IPS-NIHi7 (cell line): ENCODE results near the gene ZDHHC14.
"Not testable (repeated sequence)": the region's sequence is repeated elsewhere in the genome, so short reads cannot be mapped to it uniquely, and the experiment has no call there.

ENCODE experiments used
- DNase-seq: peaks from one replicate; pipeline ENCODE4 v3.0.0; 2012; ENCODE audit warnings: mixed read lengths; ENCODE audit errors: extremely low spot score

Gene ZDHHC14

DNA sequence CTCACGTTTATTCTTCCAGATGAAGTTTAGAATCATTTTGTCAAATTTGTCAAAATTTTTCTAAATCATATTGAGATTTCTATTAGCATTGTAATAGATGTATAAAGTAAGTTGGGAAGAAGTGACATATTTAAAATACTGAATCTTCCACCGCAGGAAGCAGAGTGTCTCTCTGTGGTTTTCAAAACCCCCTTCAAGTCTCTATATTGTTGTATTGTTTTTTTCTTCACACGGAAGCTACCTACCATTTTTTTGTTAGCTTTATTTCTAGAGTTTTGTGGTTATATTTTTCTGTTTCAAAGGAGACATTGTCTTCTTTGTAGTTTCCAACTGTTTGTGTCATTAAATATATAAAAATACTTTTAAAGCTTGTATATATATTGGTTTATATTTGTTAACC is 188.6 kb downstream of the ZDHHC14 start:
- no peak for DNase-seq

DNA sequence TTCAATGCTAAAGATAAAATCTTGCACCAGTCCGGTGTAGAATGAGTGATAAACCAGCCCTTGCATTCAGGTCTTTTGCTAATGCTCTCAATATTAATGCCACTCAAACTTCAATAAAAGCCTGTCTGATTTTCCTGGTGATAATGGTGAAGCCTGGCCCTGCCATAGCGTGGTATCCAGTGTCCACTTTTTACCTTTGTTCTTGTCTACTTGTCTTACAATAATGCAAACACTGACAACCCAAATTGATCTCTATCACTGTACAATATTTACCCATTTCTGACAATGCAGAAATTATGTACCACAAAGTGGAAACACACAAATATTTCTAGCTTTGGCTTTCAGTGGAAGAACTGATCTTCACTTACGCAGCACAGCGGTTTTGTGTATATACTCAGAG is 189.1 kb downstream of the ZDHHC14 start:
- DNase-seq = no peak

DNA sequence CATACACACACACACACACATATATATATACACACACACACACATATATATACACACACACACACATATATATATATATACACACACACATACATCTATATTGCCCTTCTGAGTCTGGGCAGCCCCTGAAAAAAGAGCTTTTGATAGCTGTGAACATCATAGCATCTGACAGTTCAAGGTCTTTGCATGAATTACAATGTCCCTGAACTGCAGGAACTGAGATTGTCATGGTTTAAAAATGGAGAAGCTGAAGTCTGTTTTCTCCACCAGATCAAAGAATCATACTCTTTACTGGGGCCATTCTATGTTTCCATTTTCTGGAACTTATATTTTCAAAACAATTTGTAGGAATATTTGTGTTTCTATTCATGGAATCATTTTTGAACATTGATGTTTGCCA is 189.8 kb downstream of the ZDHHC14 start:
- no peak for DNase-seq

DNA sequence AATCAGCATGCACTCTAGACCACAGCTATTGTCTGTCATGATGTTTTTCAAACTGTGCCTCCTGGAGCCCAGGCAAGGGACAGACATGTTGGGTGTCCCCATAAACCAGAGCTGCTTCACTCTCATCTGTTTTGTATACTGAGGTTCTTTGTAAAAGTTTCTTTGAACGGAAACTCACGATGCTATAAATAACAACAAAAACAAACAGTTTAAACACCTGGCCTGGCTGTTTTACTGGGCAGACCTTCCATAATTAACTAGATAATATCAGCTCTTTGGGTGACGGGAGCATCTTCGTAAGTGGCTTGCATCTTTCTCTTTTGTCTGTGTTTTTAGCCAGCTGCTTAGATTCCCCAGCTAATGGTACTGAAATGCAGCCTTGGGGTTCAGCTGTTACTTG is 190.3 kb downstream of the ZDHHC14 start:
- DNase-seq = no peak

DNA sequence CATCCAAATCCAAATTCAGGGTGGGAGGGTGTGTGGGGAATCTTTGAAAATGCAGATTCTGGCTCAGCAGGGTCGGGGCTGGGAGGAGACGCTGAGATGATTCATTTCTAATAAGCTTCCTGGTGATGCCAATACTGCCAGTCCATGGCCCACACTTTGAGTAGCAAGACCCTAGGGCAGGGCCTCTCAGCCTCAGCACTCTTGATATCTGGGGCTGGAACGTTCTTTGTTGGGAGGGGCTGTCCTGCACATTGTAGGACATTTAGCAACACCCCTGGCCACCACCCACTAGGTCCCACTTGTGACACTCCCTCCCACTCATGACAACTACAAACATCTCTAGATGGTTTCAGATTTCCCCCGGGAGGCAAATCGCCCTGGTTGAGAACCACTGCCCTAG is 191.0 kb downstream of the ZDHHC14 start:
- DNase-seq = no peak

DNA sequence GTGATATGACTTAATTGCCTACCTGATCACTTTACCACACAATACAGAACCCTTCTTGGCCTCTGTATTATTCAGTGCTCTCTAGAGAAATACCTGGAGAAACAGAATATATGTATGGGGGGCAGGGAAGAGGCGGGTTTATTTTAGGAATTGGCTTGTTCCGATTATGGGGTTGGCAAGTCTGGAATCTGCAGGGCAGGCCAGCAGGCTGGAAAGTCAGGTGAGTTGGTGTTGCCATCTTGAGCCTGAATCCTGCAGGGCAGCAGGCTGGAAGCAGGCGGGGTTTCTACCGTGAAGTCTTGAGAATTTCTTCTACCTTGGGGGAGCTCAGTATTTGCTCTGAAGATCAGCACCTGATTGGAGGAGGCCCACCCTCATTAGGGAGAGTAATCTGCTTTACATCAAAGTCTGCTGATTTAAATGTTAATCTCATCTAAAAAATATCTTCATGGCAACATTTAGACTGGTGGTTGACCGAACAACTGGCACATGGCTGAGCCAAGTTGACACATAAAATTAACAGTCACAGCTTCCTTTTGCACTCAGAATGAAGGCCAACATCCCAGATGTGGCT is 193.9 kb downstream of the ZDHHC14 start:
- DNase-seq = no peak

DNA sequence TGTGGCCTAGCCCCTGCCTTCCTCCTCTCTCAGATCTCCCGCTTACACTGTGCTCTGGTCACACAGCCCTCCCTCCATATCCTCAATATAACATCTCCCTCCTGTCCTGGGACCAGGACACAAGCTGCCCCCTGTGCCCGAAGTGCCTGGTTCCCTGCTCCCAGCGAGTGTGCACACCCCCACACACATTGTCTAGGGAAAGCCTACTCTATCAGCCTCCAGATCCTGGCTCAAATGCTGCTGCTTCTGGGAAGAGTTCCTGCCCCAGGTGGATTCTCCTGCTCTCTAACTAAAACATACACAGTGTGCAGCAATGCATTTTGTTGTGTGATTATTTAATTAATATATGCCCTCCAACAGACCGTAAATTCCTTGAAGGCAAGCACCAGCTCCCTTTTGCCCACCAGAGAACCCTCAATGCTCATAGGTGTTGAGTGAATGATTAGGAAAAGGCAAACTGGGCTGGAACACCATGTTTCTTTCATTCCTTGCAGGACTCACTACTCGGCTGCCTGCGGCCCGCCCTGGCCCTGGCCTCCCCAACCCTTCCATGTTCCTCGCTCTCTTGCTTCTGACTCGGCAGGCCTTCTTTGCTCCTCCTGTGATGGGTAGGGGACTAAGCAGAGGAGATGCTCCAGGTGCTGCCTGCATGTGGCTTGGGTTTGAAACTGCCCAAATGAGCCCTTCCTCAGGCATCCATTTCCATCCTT is 194.6 kb downstream of the ZDHHC14 start:
- no peak for DNase-seq

DNA sequence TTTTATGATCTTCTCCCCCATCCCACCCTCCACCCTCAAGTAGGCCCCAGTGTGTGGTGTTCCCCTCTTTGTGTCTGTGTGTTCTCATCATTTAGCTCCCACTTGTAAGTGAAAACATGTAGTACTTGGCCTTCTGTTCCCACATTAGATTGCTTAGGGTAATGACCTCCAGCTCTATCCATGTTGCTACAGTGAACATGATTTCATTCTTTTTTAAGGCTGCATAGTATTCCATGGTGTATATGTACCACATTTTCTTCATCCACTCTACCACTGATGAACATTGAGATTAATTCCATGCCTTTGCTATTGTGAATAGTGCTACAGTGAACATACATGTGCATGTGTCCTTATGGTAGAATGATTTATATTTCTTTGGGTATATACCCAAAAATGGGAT is 196.0 kb downstream of the ZDHHC14 start:
- DNase-seq = not testable (repeated sequence)

DNA sequence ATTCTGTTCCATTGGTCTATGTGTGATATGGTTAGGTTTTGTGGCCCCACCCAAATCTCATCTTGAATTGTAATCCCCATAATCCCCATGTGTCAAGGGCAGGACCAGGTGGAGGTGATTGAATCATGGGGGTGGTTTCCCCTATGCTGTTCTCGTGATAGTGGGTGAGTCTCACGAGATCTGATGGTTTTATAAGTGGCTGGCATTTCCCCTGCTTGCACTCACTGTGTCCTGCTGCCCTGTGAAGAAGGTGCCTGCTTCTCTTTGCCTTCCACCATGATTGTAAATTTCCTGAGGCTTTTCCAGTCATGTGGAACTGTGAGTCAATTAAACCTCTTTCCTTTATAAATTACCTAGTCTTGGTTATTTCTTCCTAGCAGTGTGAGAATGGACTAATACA is 197.5 kb downstream of the ZDHHC14 start:
- not testable (repeated sequence) for DNase-seq

DNA sequence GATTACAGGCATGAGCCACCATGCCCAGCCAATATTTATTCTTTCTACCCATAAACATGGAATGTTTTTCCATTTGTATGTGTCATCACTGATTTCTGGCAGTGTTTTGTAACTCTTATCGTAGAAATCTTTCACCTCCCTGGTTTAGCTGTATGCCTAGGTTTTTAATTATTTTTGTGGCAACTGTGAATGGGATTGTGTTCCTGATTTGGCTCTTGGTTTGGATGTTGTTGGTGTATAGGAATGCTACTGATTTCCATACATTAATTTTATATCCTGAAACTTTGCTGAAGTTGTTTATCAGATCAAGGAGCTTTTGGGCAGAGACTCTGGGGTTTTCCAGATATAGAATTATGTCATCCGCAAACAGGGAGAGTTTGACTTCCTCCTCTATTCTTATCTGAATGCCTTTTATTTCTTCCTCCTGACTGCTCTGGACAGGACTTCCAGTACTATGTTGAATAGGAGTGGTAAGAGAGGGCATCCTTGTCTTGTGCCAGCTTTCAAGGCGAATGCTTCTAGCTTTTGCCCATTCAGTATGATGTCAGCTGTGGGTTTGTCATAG is 198.6 kb downstream of the ZDHHC14 start:
- DNase-seq = no peak

DNA sequence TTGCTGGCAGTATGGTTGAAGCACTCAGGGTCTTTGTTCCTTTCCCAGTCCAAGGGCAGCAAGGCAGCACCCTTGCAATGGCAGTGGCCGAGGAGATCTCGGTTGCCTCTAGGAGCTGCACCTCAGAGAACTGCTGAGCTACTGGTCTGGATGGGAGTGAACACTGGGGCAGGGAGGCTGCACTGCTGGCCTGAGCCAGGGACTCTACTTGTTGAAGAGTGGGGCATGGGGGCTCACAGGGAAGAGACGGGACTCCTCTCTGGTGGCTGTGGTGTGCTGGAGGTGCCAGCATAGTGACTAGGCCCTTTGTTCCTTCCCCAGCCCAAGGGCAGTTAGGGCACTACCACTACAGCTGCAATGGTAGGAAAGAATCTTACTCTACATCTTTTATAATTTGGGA is 203.0 kb downstream of the ZDHHC14 start:
- no peak for DNase-seq

DNA sequence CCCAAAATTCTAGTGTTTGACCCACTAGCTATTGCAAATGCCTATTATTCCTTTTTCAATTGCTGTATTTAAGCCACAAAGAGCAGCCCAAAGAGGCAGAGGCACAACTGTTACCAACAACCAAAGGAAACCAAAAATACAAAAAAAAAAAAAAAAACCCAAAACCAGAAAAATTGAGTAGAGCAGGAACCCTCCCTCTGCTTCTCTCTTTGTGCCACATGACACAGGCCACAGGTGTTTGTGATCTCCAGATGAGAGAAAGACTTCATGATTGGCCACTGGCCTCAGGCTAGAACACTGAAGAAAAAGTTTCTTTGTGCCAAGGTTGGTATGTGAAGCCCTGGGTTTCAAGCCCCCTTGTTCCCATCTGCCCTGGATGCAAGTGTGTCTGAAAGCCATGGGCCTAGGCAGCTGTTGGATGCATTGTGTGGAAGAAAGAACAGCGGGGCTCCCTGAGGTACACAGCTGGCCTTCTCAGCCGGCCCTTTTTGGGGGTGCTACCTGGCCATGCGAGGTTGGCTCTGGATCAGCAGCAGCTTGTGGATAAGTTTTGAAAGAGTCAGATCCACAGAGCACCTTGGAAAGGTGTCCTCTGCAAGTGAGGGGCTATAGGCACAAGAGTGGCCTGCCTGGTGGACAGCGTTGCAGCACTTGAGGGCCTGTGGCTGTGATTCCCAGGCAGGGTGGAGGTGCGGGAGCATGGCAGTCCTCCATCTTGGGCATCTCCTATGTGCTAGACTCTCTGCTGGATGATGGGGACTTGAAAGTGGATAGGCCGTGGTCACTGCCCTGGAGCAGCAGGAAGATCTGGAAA is 204.5 kb downstream of the ZDHHC14 start:
- no peak for DNase-seq

DNA sequence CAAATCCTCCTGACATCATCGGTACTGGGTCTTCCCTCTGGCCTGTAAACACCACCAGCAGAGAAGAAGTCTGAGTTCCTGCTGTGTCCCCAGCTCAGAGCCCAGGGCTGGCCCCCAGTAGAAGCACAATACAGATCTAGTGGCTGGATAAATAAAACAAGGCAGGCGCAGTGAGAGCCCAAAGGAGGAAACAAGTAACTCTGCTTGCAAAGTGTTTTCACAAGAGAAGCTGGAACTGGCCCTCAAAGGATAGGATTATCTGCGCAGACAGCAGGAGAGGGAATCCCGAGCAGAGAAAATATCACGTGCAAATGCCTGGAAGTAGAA is 205.1 kb downstream of the ZDHHC14 start:
- DNase-seq = no peak

DNA sequence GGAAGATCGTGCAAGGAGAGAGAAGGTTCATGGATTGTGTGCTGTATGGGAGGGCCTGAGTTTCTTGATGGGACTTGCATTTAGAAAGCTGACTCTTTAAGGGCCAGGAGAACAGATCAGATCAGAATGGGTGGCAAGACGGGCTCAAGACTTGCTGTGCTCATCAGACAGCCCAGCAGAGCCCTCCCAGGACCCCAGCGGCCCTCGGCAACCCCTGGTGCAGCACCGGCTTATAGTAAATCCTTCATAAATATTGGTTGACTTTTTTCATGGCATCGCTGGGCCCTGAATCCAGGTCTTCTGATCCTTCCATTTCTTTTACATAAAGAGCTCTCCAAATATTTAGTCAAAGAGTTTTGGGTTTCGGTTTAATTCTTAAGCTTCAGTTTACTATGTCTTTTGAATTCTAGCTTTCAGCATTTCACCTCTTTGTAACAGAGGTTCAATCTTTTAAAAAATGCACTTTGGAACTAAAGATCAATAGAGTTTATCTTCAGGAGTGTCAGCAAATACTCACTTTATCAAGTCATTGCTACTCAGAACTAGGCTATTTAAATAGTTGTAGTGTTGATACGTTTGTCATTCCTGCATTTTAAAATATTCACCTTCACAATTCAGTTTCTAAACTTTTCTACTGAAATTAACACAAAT is 205.6 kb downstream of the ZDHHC14 start:
- DNase-seq = no peak

DNA sequence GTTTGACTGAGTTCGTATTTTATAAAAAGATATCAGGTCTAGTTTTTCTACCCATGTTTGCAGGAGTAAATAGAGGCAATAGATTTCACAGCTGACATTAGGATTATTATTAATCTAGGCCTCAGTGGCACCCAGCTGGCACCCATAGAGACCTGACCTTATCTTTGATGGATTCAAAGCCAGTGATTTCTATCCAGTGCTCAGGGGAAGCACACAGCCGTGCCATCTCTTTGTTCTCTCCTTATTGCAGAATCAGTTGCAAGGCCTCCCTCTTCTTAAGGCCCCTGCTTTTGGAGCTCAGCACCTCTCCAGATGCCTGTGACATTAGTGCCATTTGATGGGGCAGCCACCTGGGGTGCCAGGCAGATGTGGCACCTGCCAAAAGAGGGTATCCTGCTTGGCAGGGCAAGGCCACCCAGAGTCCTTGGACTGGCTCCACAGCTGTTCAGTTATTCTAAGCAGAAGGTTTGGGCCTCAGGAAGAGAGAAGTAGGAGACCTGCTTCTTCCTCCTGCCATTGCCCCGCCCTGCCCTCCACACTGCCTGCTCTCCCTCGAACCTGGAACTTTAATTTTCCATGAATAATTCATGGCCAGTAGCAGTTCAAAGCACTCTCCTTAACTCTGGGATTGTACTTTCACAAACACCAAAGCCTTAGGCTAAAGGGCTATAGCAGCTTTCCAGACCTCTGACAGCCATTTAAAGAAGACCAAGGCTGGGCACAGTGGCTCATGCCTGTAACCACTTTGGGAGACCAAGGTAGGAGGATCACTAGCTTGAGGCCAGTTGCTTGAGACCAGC is 206.3 kb downstream of the ZDHHC14 start:
- no peak for DNase-seq

DNA sequence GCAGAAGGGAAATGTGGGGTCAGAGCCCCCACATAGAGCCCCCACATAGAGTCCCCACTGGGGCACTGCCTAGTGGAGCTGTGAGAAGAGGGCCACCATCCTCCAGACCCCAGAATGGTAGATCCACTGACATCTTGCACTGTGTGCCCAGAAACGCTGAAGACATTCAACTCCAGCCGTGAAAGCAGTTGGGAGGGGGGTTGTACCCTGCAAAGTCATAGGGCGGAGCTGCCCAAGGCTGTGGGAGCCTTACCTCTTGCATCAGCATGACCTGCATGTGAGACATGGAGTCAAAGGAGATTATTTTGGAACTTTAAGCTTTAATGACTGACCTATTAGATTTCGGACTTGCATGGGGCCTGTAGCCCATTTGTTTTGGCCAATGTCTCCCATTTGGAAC is 209.7 kb downstream of the ZDHHC14 start:
- not testable (repeated sequence) for DNase-seq

DNA sequence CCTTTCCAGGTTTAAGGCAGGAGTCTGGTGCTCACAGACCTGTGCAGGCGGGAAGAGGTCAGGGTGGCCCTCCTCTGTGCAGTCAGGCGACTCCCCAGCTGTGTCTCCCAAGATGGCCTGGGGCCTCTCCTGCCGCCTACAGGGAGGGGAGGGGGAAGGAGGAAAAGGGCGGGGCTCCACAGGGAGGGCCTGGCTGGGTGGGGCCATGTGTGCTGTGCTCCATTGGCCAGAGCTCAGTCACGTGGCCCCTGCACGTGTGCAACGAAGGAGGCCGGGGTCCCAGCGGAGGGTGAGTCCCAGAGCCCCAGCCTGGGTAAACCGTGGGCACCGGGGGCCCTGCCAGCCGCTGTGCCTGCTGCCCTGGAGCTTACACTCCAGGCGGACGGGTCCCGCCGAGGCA is 211.6 kb downstream of the ZDHHC14 start:
- DNase-seq = no peak

DNA sequence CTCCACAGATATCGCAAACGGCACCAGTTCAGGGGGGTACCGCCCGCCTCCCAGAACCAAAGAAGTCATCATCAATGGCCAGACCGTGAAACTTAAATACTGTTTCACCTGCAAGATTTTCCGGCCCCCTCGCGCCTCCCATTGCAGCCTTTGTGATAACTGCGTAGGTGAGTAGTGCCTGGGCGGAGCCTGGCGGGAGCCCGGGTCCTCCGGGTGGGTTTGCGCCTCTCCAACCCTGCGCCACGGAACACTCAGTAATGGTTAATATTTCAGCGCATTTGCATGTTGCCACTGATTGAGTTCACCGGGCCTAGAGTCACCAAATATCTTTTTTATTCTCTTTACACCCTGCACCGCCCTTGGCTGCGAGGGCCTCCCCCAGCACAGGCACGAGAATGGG is 212.0 kb downstream of the ZDHHC14 start:
- DNase-seq = peak; percentile 4

DNA sequence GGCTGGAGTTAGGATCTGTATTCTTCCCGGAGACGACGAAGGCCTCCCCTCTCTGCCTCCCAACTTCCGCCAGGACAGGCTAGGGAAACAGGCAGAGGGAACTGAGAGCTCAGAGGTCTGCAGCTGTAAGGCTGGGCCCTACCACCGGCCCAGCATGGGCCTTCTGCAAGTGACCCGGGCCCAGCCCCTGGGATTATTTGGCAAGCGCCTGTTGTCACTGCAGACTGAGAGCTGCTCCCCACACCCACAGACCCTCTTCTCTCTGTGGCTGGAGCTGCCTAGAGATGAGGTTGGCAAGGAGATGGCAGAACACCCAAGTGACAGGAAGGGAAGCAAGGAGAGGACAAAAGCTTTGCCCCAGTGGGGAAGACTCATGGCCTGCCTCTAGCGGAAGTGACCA is 212.6 kb downstream of the ZDHHC14 start:
- DNase-seq = no peak

DNA sequence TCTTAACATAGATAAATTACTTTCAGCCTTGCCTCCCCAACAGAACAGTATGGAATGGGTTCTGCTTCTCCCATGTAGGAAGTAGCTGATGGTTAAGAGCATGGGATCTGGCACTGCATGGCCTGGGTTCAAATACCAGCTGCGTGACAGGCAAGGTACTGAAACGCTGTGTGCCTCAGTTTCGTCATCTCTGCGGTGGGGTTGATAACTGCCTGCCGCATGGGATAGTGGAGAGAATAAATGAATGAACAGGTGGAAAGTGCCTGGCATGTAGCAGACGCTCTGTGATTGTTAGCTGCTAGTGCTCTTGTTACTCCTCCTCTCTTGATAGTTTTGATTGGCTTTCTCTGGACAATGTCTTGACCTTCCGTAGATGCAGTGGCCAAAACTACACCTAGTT is 213.3 kb downstream of the ZDHHC14 start:
- no peak for DNase-seq

DNA sequence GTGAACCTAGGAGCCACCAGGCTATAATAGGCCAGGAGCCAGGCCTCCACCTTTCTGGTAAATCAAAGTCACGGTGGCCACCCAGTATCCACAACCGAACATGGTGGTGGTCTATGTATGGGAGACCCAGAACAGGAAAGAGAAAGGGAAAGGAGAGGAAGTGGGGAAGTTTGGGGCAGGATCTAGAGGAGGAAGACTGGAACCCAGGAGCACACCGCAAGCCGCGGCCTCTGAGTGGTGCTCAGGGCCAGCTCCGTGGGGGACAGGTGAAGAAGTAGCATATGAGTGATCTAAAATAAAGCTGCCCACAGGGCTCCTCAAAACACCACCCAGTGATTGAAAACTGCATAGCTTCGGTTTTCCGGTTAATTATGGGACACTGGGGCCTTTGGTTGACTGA is 214.8 kb downstream of the ZDHHC14 start:
- no peak for DNase-seq

DNA sequence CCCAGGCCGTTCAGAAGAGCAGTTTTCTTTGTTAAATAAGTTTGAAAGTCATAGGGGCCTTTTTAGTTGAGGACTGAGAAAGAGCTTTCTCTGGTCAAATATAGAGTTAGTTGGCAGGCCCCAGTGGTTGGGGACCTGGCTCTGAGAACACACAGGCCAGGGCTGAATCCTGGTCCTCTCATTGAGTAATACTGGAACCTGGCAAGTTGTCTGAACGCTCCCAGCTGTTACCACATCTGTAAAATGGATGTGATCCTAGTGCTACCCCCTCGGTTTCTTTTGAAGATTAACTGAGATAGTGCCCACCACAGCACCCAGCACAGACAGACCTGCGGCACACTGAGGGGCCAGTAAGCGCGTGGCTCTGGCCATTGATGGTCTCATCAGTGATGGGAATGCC is 215.5 kb downstream of the ZDHHC14 start:
- no peak for DNase-seq
